GM12801 (cell line): ENCODE results near the gene LDLRAD3.

Experiments
- CTCF ChIP-seq: IDR thresholded peaks from one replicate; pipeline ENCODE4 v1.5.1; 2011; ENCODE audit warnings: control low read depth; ENCODE audit not compliant: insufficient read length; ENCODE audit errors: extremely low read depth

LDLRAD3 gene

GRCh38 chr11:36147491-36147890, 203.6 kb downstream of the LDLRAD3 start:
- no peak for TF ChIP-seq CTCF

- TF ChIP-seq CTCF: no peak
Measured at GRCh38 chr11:36148701-36149100, 204.8 kb downstream of the LDLRAD3 start.

- no peak for TF ChIP-seq CTCF
Measured at GRCh38 chr11:36149538-36150242, 205.8 kb downstream of the LDLRAD3 start.

- TF ChIP-seq CTCF: no peak
Measured at GRCh38 chr11:36150986-36151385, 207.1 kb downstream of the LDLRAD3 start.

- TF ChIP-seq CTCF: no peak
Measured at GRCh38 chr11:36151933-36152580, 208.2 kb downstream of the LDLRAD3 start.

- no peak for TF ChIP-seq CTCF
Measured at GRCh38 chr11:36153551-36153950, 209.7 kb downstream of the LDLRAD3 start.

- no peak for TF ChIP-seq CTCF
Measured at GRCh38 chr11:36155124-36155561, 211.3 kb downstream of the LDLRAD3 start.
